GM18867 (cell line): ENCODE measurements around the gene PITRM1.
"Not testable (repeated sequence)": the region's sequence is repeated elsewhere in the genome, so short reads cannot be mapped to it uniquely, and the experiment has no call there.

Source experiments
- ATAC-seq: cut with Tn5 transposase; IDR thresholded peaks from one replicate; pipeline ENCODE4 v1.9.1; 2021; ENCODE audit warnings: mild to moderate bottlenecking, moderate library complexity; ENCODE audit not compliant: unreplicated experiment

The PITRM1 gene

DNA sequence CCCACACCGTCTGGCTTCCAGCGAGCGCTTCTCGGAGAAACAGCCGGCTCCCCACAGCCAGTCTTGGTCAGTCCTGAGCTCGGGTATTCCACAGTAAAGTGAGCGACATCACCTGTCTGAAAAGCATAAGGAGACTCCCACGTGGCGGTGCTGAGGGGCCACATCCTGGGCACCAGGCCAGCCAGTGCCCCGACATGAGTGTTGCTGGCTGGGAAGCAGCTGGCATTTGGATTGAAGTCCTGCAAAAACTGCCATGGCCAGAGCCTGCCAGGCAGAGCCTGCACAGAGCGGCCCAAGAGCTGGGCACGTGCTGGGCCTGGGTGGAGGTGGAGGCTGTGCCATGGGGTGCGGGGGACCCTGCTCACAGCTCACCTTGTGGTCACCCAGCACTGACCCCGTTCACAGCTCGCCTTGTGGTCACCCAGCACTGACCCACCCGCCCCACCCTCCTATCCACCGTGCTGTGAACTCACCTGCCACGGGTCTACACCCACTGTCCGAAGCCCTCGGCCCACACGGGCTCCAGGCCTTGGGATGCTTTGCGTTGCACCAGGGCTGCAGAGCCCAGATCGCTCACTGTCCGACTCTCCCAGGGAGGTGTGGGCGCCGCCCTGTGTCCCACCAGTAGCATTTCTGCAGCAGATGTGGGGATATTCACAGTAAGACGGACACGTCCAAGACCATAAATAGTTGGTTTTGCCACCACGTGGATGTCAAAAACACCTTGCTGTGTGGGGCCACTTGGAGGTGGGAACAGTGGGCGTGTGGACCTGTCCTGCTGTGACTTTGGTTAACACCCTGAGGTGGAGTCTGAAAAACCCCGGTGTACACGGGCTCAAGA lies 48.8 kb downstream of the PITRM1 start:
- no peak for ATAC-seq

- ATAC-seq = no peak
These were observed 49.9 kb downstream of the PITRM1 start for GRCh38 chr10:3122486-3123205.

DNA sequence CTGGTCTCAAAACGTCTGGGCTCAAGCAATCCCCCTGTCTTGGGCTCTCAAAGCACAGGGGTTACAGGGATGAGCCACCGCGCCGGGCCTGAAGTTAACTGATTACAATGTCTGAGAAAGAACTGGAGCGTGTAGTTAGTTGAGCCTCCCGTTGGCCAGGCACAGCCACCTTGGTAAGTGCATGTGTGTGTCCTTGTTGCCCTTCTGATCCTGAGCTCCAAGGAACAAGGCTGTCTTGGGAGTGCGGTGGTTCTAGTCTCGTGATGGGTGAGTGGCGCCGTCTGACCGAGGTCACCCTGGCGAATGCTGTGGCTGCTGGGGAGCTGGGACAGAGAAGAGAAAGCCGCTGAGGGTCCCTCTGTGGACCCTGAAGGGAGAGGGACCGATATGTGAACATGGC lies 50.5 kb downstream of the PITRM1 start:
- no peak for ATAC-seq

DNA sequence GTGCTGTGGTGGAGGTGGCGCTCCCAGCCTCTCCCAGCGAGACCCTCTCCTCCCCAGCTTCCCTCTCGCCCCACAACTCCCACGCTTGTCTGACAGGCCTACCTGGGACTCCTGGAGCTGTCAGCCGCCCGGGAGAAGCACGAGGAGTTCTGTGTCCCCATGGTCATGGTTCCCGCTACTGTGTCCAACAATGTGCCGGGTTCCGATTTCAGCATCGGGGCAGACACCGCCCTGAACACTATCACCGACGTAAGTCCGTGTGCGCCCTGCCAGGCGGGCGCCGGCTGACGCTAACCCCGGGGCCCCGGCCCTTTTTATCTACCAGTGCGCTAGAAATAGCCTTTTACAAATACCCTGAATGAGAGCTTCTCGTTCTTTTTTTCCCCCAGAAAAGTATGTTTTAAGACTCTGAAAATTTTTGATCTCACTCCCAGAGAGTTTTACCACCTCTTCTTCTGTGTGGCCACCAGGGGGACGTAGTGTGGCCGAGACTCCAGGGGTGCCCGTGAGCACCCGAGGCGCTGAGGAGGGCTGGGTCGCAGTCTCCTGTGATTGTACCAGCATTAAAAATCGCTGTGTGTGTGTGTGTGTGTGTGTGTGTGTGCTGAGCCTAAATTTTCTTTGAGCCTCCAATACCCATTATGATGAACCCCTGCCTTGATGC lies 52.7 kb downstream of the PITRM1 start:
- no peak for ATAC-seq

GRCh38 chr10:3118641-3119091 lies 53.9 kb downstream of the PITRM1 start:
- no peak for ATAC-seq

- ATAC-seq = no peak
These were observed 55.1 kb downstream of the PITRM1 start for GRCh38 chr10:3117486-3117885.

DNA sequence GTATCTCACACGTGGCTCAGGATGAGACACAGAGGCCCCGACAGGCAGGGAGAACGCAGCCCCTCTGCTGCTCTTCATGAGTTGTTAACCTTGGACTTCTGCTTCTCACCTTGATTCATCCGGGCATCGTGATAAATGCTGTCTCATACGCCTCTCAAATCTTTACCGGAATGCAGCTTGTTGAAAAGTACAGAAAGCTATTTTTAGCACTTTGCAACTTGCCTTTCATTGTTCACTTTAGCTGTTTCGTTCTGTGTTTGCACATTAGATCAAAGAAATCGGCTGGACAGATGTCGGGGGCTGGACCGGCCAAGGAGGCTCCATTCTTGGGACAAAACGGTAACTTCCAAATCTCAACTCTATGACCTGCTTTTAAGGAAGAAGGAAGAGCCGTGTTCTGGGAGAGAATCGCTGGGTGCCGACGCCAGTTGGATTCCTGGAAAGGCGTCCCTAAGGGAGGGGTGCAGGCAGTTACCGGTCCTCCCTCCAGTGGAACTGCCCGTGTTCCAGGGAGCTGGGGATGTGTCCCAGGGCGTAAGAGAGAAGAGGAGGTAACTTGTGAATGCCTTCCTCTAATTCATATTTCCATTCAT lies 56.0 kb downstream of the PITRM1 start:
- no peak for ATAC-seq

GRCh38 chr10:3115685-3116084 lies 56.9 kb downstream of the PITRM1 start:
- ATAC-seq = no peak

- ATAC-seq = no peak
These were observed 59.2 kb downstream of the PITRM1 start for GRCh38 chr10:3113343-3113720.

DNA sequence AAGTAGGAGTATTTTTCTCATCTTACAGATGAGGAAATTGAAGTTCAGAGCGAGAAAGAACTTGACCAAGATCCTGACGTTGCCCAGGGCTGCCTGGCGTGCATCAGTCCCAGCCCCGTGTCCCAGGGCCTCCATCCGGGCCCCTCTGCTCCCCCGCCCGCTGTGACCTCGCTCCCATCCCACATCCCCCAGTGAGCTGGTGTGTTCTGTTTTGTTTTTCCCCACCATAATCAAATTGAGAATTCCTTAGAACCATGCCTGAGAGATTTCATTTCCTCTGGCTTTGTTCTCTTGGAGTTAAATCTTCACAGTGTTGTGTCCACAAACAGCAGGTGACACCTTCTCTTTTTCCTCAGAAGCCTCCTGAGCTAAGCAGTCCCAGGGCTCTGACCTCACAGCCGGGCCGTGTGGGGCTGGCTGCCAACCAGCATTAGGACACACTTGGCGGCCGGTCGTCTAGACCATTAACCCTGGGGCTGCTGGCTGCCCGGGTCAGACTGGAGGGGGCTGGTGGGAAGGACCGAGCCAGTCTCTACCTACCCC lies 60.9 kb downstream of the PITRM1 start:
- ATAC-seq = no peak

DNA sequence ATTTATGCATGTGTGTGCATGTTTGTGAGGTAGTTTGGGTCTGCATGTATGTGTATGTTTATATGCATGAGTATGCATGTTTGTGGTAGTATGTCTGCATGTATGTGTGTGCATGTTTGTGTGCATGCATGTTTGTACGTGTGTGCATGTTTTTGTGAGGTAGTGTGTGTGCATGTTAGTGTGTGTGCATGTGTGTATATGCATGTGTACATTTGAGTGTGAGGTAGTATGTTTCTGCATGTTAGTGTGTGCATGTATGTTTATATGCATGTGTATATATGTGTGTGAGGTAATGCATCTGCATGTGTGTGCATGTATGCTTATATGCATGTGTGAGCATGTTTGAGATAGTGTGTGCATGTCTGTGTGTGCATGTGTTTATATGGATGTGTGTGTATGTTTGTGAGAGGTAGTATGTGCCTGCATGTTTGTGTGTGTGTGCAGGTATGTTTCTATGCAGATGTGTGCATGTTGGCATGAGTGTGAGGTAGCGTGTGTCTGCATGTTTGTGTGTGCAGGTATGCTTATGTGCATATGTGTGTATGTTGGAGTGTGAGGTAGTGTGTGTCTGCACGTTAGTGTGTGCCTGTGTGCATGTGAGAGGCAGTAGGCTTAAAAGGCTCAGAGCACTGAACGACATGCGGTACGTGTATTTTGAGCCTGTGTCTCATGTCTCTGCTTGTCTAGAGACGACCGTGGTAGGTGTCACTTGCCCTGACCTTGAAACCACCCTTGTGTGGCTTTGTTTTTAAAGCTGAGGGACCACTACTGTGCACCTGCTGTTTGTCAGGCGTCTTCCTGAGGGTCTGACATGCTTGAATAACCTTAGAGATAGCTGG lies 61.6 kb downstream of the PITRM1 start:
- ATAC-seq = no peak

DNA sequence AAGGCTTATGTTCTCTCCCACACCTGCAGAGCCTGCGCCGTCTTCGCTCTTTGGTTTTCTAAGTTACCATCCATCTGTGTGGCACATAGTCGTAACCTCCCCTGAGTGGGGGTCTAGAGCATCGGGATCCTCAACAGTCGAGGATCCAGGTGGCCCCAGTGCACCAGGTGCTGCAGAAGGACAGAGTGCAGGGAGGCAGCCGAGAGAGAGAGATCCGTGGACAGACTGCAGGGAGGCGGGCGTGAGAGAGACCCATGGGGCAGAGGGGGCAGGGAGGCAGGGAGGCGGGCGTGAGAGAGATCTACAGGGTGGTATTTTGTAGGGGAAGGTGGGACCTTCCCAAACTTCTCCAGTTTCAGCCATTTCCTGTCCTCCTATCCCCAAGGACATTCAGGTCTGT lies 62.9 kb downstream of the PITRM1 start:
- ATAC-seq = no peak

- ATAC-seq = no peak
These were observed 63.4 kb downstream of the PITRM1 start for GRCh38 chr10:3109196-3109595.

DNA sequence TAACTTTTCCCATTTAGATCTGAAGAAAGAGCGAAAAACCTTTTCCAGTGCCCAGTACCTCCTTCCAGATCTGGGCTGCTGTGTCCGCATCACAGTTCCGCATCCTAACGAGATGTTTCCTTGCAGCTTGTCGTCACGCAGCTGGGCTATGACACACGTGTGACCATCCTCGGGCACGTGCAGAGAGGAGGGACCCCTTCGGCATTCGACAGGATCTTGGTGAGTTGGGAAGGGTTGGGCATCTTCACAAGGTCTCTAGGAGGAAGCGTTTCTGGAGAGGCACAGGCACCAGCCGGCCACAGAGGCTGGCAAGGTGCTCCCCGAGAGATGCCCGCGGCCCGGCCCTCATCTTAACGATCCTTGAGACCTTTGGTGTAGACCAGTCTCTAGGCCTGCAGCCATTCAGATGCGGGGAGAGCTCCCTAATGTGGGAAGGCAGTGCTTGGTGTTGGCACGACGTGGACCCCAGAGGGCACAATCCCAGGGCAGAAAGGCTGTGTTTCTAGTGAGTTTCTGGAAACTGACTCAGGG lies 63.9 kb downstream of the PITRM1 start:
- ATAC-seq = no peak

GRCh38 chr10:3108033-3108432 lies 64.5 kb downstream of the PITRM1 start:
- no peak for ATAC-seq

DNA sequence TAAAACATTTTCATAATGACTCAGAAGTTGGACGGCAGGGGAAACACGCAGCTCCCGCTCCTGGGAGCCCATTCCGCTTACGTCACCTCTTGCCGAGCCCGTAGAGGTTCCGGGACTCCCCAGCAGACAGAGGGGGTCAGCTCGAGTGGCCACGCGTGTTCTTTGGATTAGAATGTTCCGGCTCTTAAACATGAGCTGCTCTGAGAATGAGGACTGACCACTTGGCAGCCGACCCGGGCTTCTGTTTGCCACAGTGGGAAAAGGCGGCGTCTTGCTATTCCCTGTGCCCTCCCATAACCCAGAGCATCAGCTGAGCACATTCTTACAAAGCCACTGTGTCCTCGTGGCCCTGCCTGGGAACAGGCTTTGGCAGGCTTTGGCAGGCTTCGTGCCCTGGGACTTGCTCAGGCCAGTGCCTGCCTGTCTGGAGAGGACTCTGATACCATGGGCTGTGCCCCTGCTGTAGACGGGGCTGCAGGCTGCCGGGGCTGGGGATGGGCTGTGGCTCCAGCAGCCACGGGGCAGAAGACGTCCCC lies 65.1 kb downstream of the PITRM1 start:
- no peak for ATAC-seq

DNA sequence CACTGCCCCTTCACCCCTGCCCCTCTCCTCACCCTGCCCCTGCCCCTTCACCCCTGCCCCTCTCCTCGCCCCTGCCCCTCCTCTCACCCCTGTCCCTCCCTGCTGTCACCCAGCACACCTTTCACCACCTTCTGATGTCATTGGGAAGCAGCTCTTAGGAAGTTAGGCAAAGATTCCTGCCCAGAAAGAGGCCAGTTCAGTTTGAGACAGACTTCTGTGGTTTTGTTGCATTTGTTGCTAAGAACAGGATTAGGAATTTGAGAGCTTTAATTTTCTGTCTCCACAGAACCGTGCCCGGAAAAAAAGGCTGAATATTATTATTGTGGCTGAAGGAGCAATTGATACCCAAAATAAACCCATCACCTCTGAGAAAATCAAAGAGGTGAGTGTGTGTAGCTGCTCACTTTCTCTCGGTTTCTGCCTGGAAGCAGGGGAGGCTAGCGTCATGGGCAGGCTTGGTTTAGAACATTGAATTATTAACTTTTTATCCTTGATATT lies 65.6 kb downstream of the PITRM1 start:
- no peak for ATAC-seq

GRCh38 chr10:3106328-3106727 lies 66.3 kb downstream of the PITRM1 start:
- ATAC-seq = not testable (repeated sequence)

DNA sequence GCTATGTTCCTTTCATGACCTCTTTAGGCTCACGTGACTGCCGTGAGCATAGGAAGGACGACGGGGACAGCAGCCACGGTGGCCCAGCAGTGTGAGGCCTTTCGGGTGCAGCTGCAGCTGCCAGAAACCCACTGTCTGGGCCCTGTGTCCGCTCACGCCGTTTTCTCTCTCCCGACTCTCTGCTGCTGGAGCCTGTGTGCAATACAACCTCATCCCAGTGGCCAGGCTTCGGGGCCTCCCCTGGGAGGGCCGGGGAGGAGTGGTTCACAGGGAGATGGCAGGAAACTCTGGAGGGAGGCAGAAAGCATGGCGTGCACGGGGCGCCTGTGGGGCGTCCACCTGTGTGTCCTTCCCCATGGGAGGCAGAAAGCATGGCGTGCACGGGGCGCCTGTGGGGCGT lies 66.7 kb downstream of the PITRM1 start:
- no peak for ATAC-seq
